SK-N-SH (cell line): ENCODE results near the gene TMPRSS2. TPM values are rescaled to one million over a fixed set of nuclear protein-coding genes. Genes with fewer than 3 reads are reported as not detected.

ENCODE experiments used
- CTCF ChIA-PET: fragments of 300-600, 350-600 bp; formaldehyde crosslinking; extraction: SDS; loops from one replicate; lab custom pipeline; 2021; lab: Yijun Ruan, JAX
- POLR2A ChIA-PET: fragments of 350-600 bp; sonication (Branson Sonifier 250); formaldehyde crosslinking; extraction: SDS; loops from one replicate; lab custom pipeline; 2020; ENCODE audit warnings: antibody characterized with exemption, inconsistent platforms; lab: Yijun Ruan, JAX
- DNase-seq: peaks from one replicate; pipeline ENCODE4 v3.0.0; 2012
- H2AFZ ChIP-seq: fragments of 200-600 bp; sonication (generic); 2 replicates; pipeline ENCODE4 v1.8.1; 2016; ENCODE audit warnings: antibody characterized with exemption, mild to moderate bottlenecking, low read depth
- H3F3A ChIP-seq: fragments of 200-600 bp; sonication (generic); replicated peaks from 2 replicates; pipeline ENCODE3; 2016; ENCODE audit warnings: antibody characterized with exemption, mild to moderate bottlenecking; ENCODE audit not compliant: insufficient read depth
- H3K27ac ChIP-seq, 2 experiments: fragments of 200-500 bp in 1 of 2; fragments of 200-600 bp in 1 of 2; sonication (Bioruptor generic) in 1 of 2; sonication (generic), shearing (Covaris generic) in 1 of 2; 2 replicates each; pipeline versions ENCODE4 v1.5.1 to v1.6.1; 2014 to 2016; ENCODE audit warnings: low read depth in 2 of 2, inconsistent platforms in 1 of 2, low read length in 1 of 2, mild to moderate bottlenecking in 1 of 2, mixed read lengths in 1 of 2
- H3K27me3 ChIP-seq: fragments of 200-600 bp; sonication (generic), shearing (Covaris generic); 2 replicates; pipeline ENCODE4 v1.6.1; 2016; ENCODE audit warnings: mixed run types; ENCODE audit not compliant: insufficient read depth
- H3K36me3 ChIP-seq, 2 experiments: fragments of 200-500 bp in 1 of 2; fragments of 200-600 bp in 1 of 2; sonication (Bioruptor generic) in 1 of 2; sonication (generic) in 1 of 2; replicated peaks in 1 of 2; 2 replicates each; pipeline versions ENCODE3 to v1.5.1; 2014 to 2016; ENCODE audit warnings: low read length in 1 of 2, mild to moderate bottlenecking in 1 of 2; ENCODE audit not compliant: insufficient read depth in 2 of 2, control insufficient read depth in 1 of 2
- H3K4me1 ChIP-seq, 2 experiments: fragments of 200-500 bp in 1 of 2; fragments of 200-600 bp in 1 of 2; sonication (Bioruptor generic) in 1 of 2; sonication (generic), shearing (Covaris generic) in 1 of 2; 2 replicates each; pipeline versions ENCODE4 v1.5.1 to v1.6.1; 2014 to 2016; ENCODE audit warnings: low read depth in 1 of 2, low read length in 1 of 2, mixed run types in 1 of 2; ENCODE audit not compliant: insufficient read depth in 2 of 2, control insufficient read depth in 1 of 2
- H3K4me2 ChIP-seq: fragments of 200-600 bp; sonication (generic), shearing (Covaris generic); 2 replicates; pipeline ENCODE4 v1.6.1; 2017; ENCODE audit warnings: mixed run types
- H3K4me3 ChIP-seq, 2 experiments: fragments of 200-500 bp in 1 of 2; fragments of 200-600 bp in 1 of 2; sonication (Bioruptor generic) in 1 of 2; sonication (generic), shearing (Covaris generic) in 1 of 2; 2 replicates each; pipeline versions ENCODE4 v1.5.1 to v1.8.1; 2014 to 2016; ENCODE audit warnings: low read depth in 2 of 2, inconsistent platforms in 1 of 2, low read length in 1 of 2, mild to moderate bottlenecking in 1 of 2, mixed read lengths in 1 of 2, moderate library complexity in 1 of 2
- H3K79me2 ChIP-seq: fragments of 200-600 bp; sonication (generic); 2 replicates; pipeline ENCODE4 v1.8.1; 2017; ENCODE audit warnings: mild to moderate bottlenecking; ENCODE audit not compliant: insufficient read depth
- H3K9ac ChIP-seq: fragments of 200-600 bp; sonication (generic); 2 replicates; pipeline ENCODE4 v1.6.1; 2017; ENCODE audit warnings: mixed run types
- H3K9me2 ChIP-seq: fragments of 200-600 bp; sonication (generic); 2 replicates; pipeline ENCODE4 v1.6.1; 2017; ENCODE audit warnings: mixed run types
- H3K9me3 ChIP-seq: fragments of 200-600 bp; sonication (generic); 2 replicates; pipeline ENCODE4 v1.6.1; 2017; ENCODE audit warnings: mixed run types, mild to moderate bottlenecking, moderate library complexity
- H4K20me1 ChIP-seq: fragments of 200-600 bp; sonication (generic); 2 replicates; pipeline ENCODE4 v1.6.1; 2017; ENCODE audit warnings: mild to moderate bottlenecking, mixed run types; ENCODE audit not compliant: insufficient read depth
- CHD2 ChIP-seq: fragments of 150-350 bp; IDR thresholded peaks from 2 replicates; pipeline ENCODE4 v1.6.1; 2018; ENCODE audit warnings: low read length; ENCODE audit not compliant: partially characterized antibody
- EZH2phosphoT487 ChIP-seq: fragments of 200-600 bp; sonication (generic); IDR thresholded peaks from 2 replicates; pipeline ENCODE4 v1.6.1; 2017; ENCODE audit warnings: low read depth, mixed run types, mild to moderate bottlenecking, antibody characterized with exemption, moderate library complexity, borderline replicate concordance
- NFIC ChIP-seq: IDR thresholded peaks from 2 replicates; pipeline ENCODE4 v1.4.0; 2012; ENCODE audit warnings: borderline replicate concordance
- NRF1 ChIP-seq: IDR thresholded peaks from 2 replicates; pipeline ENCODE4 v1.6.1; 2012; ENCODE audit warnings: low read depth, mild to moderate bottlenecking, low read length
- POLR2AphosphoS5 ChIP-seq: IDR thresholded peaks from 2 replicates; pipeline ENCODE4 v1.6.1; 2012; ENCODE audit warnings: low read depth, low read length
- RFX5 ChIP-seq: IDR thresholded peaks from 2 replicates; pipeline ENCODE4 v1.6.1; 2012; ENCODE audit warnings: mild to moderate bottlenecking, improper control_type of control experiment, low read length
- TEAD4 ChIP-seq: IDR thresholded peaks from 2 replicates; pipeline ENCODE4 v1.4.0; 2012; ENCODE audit warnings: mild to moderate bottlenecking, borderline replicate concordance; ENCODE audit not compliant: insufficient read depth
- USF2 ChIP-seq: fragments of 150-350 bp; IDR thresholded peaks from 2 replicates; pipeline ENCODE4 v1.6.1; 2017; ENCODE audit warnings: antibody characterized with exemption, low read length, low read depth, borderline replicate concordance
- WGBS: methylation state at CpG from one replicate; pipeline ENCODE4 v1.1.6; 2017; ENCODE audit warnings: low lambda C conversion rate; 5-methylcytosine and 5-hydroxymethylcytosine counted together
- polyA plus RNA-seq, 3 experiments: library from polyadenylated mRNA; depleted of rRNA; stranded (reverse); fragments of >200 nt; gene quantifications; 2 replicates each; pipeline ENCODE4 v1.2.3, GENCODE V29; 2012
- TF ChIP-seq, protein P1 (sequence below): IDR thresholded peaks from 2 replicates; pipeline ENCODE4 v1.4.0; 2012; ENCODE audit warnings: low read depth, borderline replicate concordance
- TF ChIP-seq, protein P2 (sequence below): fragments of 150-350 bp; IDR thresholded peaks from 2 replicates; pipeline ENCODE4 v1.6.1; 2016; ENCODE audit warnings: mild to moderate bottlenecking, low read depth, low read length

TMPRSS2 gene
- polyA plus RNA-seq, 1 of the 3 experiments (the other 2 are of a cell fraction): not detected

- WGBS: 43% methylated on average over 12 of the region's 28 CpGs
- POLR2A ChIA-PET: no interaction called here
- H3K4me2 ChIP-seq: no peak overlapping the region
- no peak for DNase-seq
- no peaks in the 10 kb centered on the region for H3K9me3 ChIP-seq
- no peaks in the 10 kb centered on the region for H4K20me1 ChIP-seq
- TF ChIP-seq EZH2phosphoT487: no peak
- no peak for TF ChIP-seq RFX5
- no peak for TF ChIP-seq USF2
- TF ChIP-seq, protein P1, sequence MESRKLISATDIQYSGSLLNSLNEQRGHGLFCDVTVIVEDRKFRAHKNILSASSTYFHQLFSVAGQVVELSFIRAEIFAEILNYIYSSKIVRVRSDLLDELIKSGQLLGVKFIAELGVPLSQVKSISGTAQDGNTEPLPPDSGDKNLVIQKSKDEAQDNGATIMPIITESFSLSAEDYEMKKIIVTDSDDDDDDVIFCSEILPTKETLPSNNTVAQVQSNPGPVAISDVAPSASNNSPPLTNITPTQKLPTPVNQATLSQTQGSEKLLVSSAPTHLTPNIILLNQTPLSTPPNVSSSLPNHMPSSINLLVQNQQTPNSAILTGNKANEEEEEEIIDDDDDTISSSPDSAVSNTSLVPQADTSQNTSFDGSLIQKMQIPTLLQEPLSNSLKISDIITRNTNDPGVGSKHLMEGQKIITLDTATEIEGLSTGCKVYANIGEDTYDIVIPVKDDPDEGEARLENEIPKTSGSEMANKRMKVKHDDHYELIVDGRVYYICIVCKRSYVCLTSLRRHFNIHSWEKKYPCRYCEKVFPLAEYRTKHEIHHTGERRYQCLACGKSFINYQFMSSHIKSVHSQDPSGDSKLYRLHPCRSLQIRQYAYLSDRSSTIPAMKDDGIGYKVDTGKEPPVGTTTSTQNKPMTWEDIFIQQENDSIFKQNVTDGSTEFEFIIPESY: no peak
- TF ChIP-seq POLR2AphosphoS5: no peak
- TF ChIP-seq, all 33 proteins: peak for 0
- H3K9ac ChIP-seq: no peak overlapping the region
- H3K79me2 ChIP-seq: no peaks in the 10 kb centered on the region
- H3K36me3 ChIP-seq: no peaks in the 10 kb centered on the region
- H3K27me3 ChIP-seq: peaks cover 17% of the 10 kb centered on the region; the same call in 1 of the 2 replicates
- no peak overlapping the region for H3K4me3 ChIP-seq
- H3K4me1 ChIP-seq: no peaks in the 10 kb centered on the region
- no peak overlapping the region for H3K27ac ChIP-seq
- no peak overlapping the region for H2AFZ ChIP-seq
- H3K9me2 ChIP-seq: no peaks in the 10 kb centered on the region
- CTCF ChIA-PET: no interaction called here
- no peaks in the 10 kb centered on the region for H3F3A ChIP-seq
These were observed 622 bp upstream of the TMPRSS2 start for GRCh38 chr21:41508415-41509144.

GRCh38 chr21:41506611-41507520 lies 1.1 kb downstream of the TMPRSS2 start:
- Histone ChIP-seq H3K4me1 (no peaks in the 10 kb centered on the region), H3K36me3 (no peaks in the 10 kb centered on the region), H3K4me2 (no peak overlapping the region), H3F3A (no peaks in the 10 kb centered on the region), H3K27me3 (peaks cover 26% of the 10 kb centered on the region; the same call in 1 of the 2 replicates), H3K27ac (no peak overlapping the region), H3K79me2 (no peaks in the 10 kb centered on the region), H4K20me1 (no peaks in the 10 kb centered on the region), H3K9me3 (no peaks in the 10 kb centered on the region), H3K9ac (no peak overlapping the region), H2AFZ (no peak overlapping the region), H3K4me3 (no peak overlapping the region), H3K9me2 (no peaks in the 10 kb centered on the region)
- 8% methylated on average over 5 of the region's 64 CpGs for WGBS
- ChIA-PET CTCF (interaction anchor here (1.7 kb wide), 1 partner anchor 224 kb away, joined by 5 read pairs; no protein-coding TSS in a partner anchor), POLR2A (no interaction called here)
- DNase-seq: no peak
- no peak for TF ChIP-seq CHD2
- no peak for TF ChIP-seq TEAD4
- TF ChIP-seq, protein P2, sequence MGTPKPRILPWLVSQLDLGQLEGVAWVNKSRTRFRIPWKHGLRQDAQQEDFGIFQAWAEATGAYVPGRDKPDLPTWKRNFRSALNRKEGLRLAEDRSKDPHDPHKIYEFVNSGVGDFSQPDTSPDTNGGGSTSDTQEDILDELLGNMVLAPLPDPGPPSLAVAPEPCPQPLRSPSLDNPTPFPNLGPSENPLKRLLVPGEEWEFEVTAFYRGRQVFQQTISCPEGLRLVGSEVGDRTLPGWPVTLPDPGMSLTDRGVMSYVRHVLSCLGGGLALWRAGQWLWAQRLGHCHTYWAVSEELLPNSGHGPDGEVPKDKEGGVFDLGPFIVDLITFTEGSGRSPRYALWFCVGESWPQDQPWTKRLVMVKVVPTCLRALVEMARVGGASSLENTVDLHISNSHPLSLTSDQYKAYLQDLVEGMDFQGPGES: no peak
- TF ChIP-seq NRF1: no peak
- TF ChIP-seq NFIC: no peak
- TF ChIP-seq POLR2AphosphoS5: no peak
